Muscle of leg (tissue), 11 donors: ENCODE results near the gene SMIM10. TPM values are rescaled to one million over a fixed set of nuclear protein-coding genes. Genes with fewer than 3 reads are reported as not detected.
A peak's percentile ranks its signal among the peaks of the same experiment; 100 is the strongest.
"Not testable (repeated sequence)": the region's sequence is repeated elsewhere in the genome, so short reads cannot be mapped to it uniquely, and the experiment has no call there.

Experiments
- DNase-seq: peaks from one replicate; pipeline ENCODE4 v3.0.0; 2013
- H3K27ac ChIP-seq: one replicate; pipeline ENCODE4 v1.5.1; 2013; ENCODE audit warnings: mild to moderate bottlenecking, low read length, control low read depth
- H3K27me3 ChIP-seq: one replicate; pipeline ENCODE4 v1.6.1; 2013; ENCODE audit warnings: low read length; ENCODE audit not compliant: control insufficient read depth, insufficient read depth
- H3K36me3 ChIP-seq: one replicate; pipeline ENCODE4 v1.6.1; 2013; ENCODE audit warnings: low read length; ENCODE audit not compliant: control insufficient read depth, insufficient read depth
- H3K4me1 ChIP-seq: one replicate; pipeline ENCODE4 v1.6.1; 2013; ENCODE audit warnings: low read length; ENCODE audit not compliant: control insufficient read depth, insufficient read depth
- H3K4me3 ChIP-seq: one replicate; pipeline ENCODE4 v1.5.1; 2013; ENCODE audit warnings: low read length, control low read depth
- H3K9me3 ChIP-seq: replicated peaks from 2 replicates; pipeline ENCODE4 v1.6.1; 2013; ENCODE audit warnings: low read depth, low read length; ENCODE audit not compliant: control insufficient read depth
- WGBS: methylation state at CpG from one replicate; pipeline ENCODE4 v1.1.5; 2013; ENCODE audit warnings: missing lambda C conversion rate; ENCODE audit not compliant: insufficient coverage; 5-methylcytosine and 5-hydroxymethylcytosine counted together
- polyA plus RNA-seq, 8 donors: library from polyadenylated mRNA; unstranded; fragments of 120-200 nt; gene quantifications; one replicate each; pipeline versions ENCODE4 v1.2.1 to v1.2.3, GENCODE V29; 2013; ENCODE audit warnings: inconsistent platforms in 1 of 8, low replicate concordance in 1 of 8; ENCODE audit not compliant: insufficient read length in 8 of 8, insufficient read depth in 1 of 8
- total RNA-seq: library from RNA; stranded (reverse); fragments of 120-200 nt; gene quantifications from one replicate; pipeline ENCODE4 v1.2.4, GENCODE V29; 2013

The SMIM10 gene
- total and polyA plus RNA-seq, 9 donors: 9.3 to 16.4 (median 13.4) TPM

GRCh38 chrX:135006187-135006586, 15.4 kb downstream of the SMIM10 start:
- Histone ChIP-seq H3K4me3 (no peak overlapping the region), H3K36me3 (no peaks in the 10 kb centered on the region), H3K9me3 (no peaks in the 10 kb centered on the region), H3K27ac (peak overlapping the region; percentile 59), H3K27me3 (peaks cover 18% of the 10 kb centered on the region), H3K4me1 (peaks cover 5% of the 10 kb centered on the region)
- no peak for DNase-seq
- no CpG with 5 or more reads among the region's 4 CpGs for WGBS

- Histone ChIP-seq H3K27ac (no peak overlapping the region), H3K36me3 (no peaks in the 10 kb centered on the region), H3K4me1 (peaks cover 6% of the 10 kb centered on the region), H3K27me3 (peaks cover 9% of the 10 kb centered on the region), H3K4me3 (no peak overlapping the region), H3K9me3 (no peaks in the 10 kb centered on the region)
- no CpG with 5 or more reads among the region's 1 CpG for WGBS
- no peak for DNase-seq
Observed at GRCh38 chrX:135009057-135009610, 18.3 kb downstream of the SMIM10 start.

- Histone ChIP-seq H3K27ac (no peak overlapping the region), H3K9me3 (no peaks in the 10 kb centered on the region), H3K4me1 (peaks cover 4% of the 10 kb centered on the region), H3K36me3 (no peaks in the 10 kb centered on the region), H3K27me3 (peaks cover 6% of the 10 kb centered on the region), H3K4me3 (no peak overlapping the region)
- WGBS: no CpG with 5 or more reads among the region's 4 CpGs
- no peak for DNase-seq
Observed at GRCh38 chrX:135009838-135010237, 19.0 kb downstream of the SMIM10 start.

- H3K4me3 ChIP-seq: no peak overlapping the region
- H3K27me3 ChIP-seq: peaks cover 8% of the 10 kb centered on the region
- WGBS: 80% methylated on average over 2 of the region's 4 CpGs
- no peak overlapping the region for H3K27ac ChIP-seq
- no peaks in the 10 kb centered on the region for H3K36me3 ChIP-seq
- H3K4me1 ChIP-seq: peaks cover 4% of the 10 kb centered on the region
- no peak for DNase-seq
- H3K9me3 ChIP-seq: no peaks in the 10 kb centered on the region
Observed at GRCh38 chrX:135010921-135011320, 20.1 kb downstream of the SMIM10 start.

GRCh38 chrX:135015523-135016245, 24.9 kb downstream of the SMIM10 start:
- DNase-seq: peak; percentile 42
- Histone ChIP-seq H3K27me3 (peaks cover 6% of the 10 kb centered on the region), H3K27ac (peak overlapping the region; percentile 43), H3K9me3 (no peaks in the 10 kb centered on the region), H3K36me3 (no peaks in the 10 kb centered on the region), H3K4me1 (peaks cover 7% of the 10 kb centered on the region), H3K4me3 (no peak overlapping the region)
- WGBS: 60% methylated on average over 1 of the region's 2 CpGs

GRCh38 chrX:135019890-135020289, 29.1 kb downstream of the SMIM10 start:
- 83% methylated on average over 2 of the region's 8 CpGs for WGBS
- not testable (repeated sequence) for H3K4me3 ChIP-seq

GRCh38 chrX:135023791-135024190, 33.0 kb downstream of the SMIM10 start:
- H3K36me3 ChIP-seq, H3K4me3 ChIP-seq, H3K27ac ChIP-seq, H3K9me3 ChIP-seq, DNase-seq, H3K4me1 ChIP-seq: not testable (repeated sequence)
- peaks cover 11% of the 10 kb centered on the region for H3K27me3 ChIP-seq
- WGBS: 62% methylated on average over 2 of the region's 6 CpGs

More at GRCh38 chrX:135019890-135020289, 29.1 kb downstream of the SMIM10 start:
- H3K4me1 ChIP-seq, H3K9me3 ChIP-seq, H3K27ac ChIP-seq, DNase-seq, H3K36me3 ChIP-seq: not testable (repeated sequence)
- peaks cover 16% of the 10 kb centered on the region for H3K27me3 ChIP-seq

GRCh38 chrX:135024526-135024925, 33.7 kb downstream of the SMIM10 start:
- no peaks in the 10 kb centered on the region for H3K9me3 ChIP-seq
- no peak overlapping the region for H3K27ac ChIP-seq
- WGBS: 64% methylated on average over 3 of the region's 9 CpGs
- H3K4me1 ChIP-seq: peaks cover 6% of the 10 kb centered on the region
- DNase-seq: no peak
- H3K27me3 ChIP-seq: peaks cover 11% of the 10 kb centered on the region
- H3K4me3 ChIP-seq: no peak overlapping the region
- H3K36me3 ChIP-seq: peaks cover 2% of the 10 kb centered on the region

GRCh38 chrX:135030207-135030963, 39.6 kb downstream of the SMIM10 start:
- not testable (repeated sequence) for DNase-seq, H3K27me3 ChIP-seq, H3K4me1 ChIP-seq, H3K4me3 ChIP-seq, H3K9me3 ChIP-seq, H3K27ac ChIP-seq
- peaks cover 11% of the 10 kb centered on the region for H3K36me3 ChIP-seq
- 88% methylated on average over 1 of the region's 9 CpGs for WGBS
